H9 (cell line): Measurements from ENCODE around the gene LYZL2. TPM values are rescaled to one million over a fixed set of nuclear protein-coding genes. Genes with fewer than 3 reads are reported as not detected.

Experiments
- DNase-seq: peaks from one replicate; pipeline ENCODE4 v3.0.0-alpha.2; 2017
- H2AFZ ChIP-seq: one replicate; pipeline ENCODE4 v1.6.1; 2013; ENCODE audit warnings: mild to moderate bottlenecking, low read length, control low read depth, moderate library complexity
- H2AK5ac ChIP-seq: 2 replicates; pipeline ENCODE4 v1.6.1; 2013; ENCODE audit warnings: low read length, control low read depth, mixed read lengths; ENCODE audit not compliant: insufficient read length
- H2BK120ac ChIP-seq: one replicate; pipeline ENCODE4 v1.6.1; 2013; ENCODE audit warnings: low read depth, mild to moderate bottlenecking, low read length, control low read depth, inconsistent platforms; ENCODE audit not compliant: poor library complexity, severe bottlenecking
- H2BK12ac ChIP-seq: 2 replicates; pipeline ENCODE4 v1.6.1; 2013; ENCODE audit warnings: low read length, control low read depth, mixed read lengths, low read depth; ENCODE audit not compliant: insufficient read length
- H2BK15ac ChIP-seq: 2 replicates; pipeline ENCODE4 v1.6.1; 2013; ENCODE audit warnings: low read depth, low read length, control low read depth
- H2BK20ac ChIP-seq: one replicate; pipeline ENCODE4 v1.6.1; 2013; ENCODE audit warnings: low read depth, mild to moderate bottlenecking, low read length, control low read depth, inconsistent platforms; ENCODE audit not compliant: poor library complexity, severe bottlenecking
- H2BK5ac ChIP-seq: 2 replicates; pipeline ENCODE4 v1.6.1; 2013; ENCODE audit warnings: low read length, control low read depth, mixed read lengths; ENCODE audit not compliant: insufficient read length
- H3K14ac ChIP-seq: 2 replicates; pipeline ENCODE4 v1.6.1; 2013; ENCODE audit warnings: low read length, control low read depth; ENCODE audit not compliant: insufficient read depth
- H3K18ac ChIP-seq: 2 replicates; pipeline ENCODE4 v1.6.1; 2013; ENCODE audit warnings: low read depth, mild to moderate bottlenecking, mixed read lengths, low read length, control low read depth; ENCODE audit not compliant: insufficient read length
- H3K23ac ChIP-seq: 2 replicates; pipeline ENCODE4 v1.6.1; 2013; ENCODE audit warnings: low read length, control low read depth, mixed read lengths, low read depth; ENCODE audit not compliant: insufficient read length
- H3K23me2 ChIP-seq: 2 replicates; pipeline ENCODE4 v1.6.1; 2013; ENCODE audit warnings: low read depth, mild to moderate bottlenecking, mixed read lengths, low read length, control low read depth; ENCODE audit not compliant: insufficient read length, poor library complexity, severe bottlenecking
- H3K27ac ChIP-seq: 2 replicates; pipeline ENCODE4 v1.5.1; 2013; ENCODE audit warnings: low read length, control low read depth, mixed read lengths, low read depth; ENCODE audit not compliant: insufficient read length
- H3K27me3 ChIP-seq: 2 replicates; pipeline ENCODE4 v1.6.1; 2013; ENCODE audit warnings: low read length, control low read depth, inconsistent platforms; ENCODE audit not compliant: insufficient read depth
- H3K4ac ChIP-seq: 2 replicates; pipeline ENCODE4 v1.6.1; 2013; ENCODE audit warnings: low read depth, mild to moderate bottlenecking, control low read depth, inconsistent platforms, low read length, moderate library complexity
- H3K4me1 ChIP-seq: 2 replicates; pipeline ENCODE4 v1.6.1; 2013; ENCODE audit warnings: low read length, control low read depth, inconsistent platforms; ENCODE audit not compliant: insufficient read depth
- H3K4me2 ChIP-seq: 2 replicates; pipeline ENCODE4 v1.6.1; 2013; ENCODE audit warnings: low read length, control low read depth, mixed read lengths; ENCODE audit not compliant: insufficient read length, insufficient read depth
- H3K56ac ChIP-seq: 2 replicates; pipeline ENCODE4 v1.6.1; 2013; ENCODE audit warnings: low read depth, mild to moderate bottlenecking, mixed read lengths, low read length, control low read depth; ENCODE audit not compliant: insufficient read length
- H3K79me1 ChIP-seq: 2 replicates; pipeline ENCODE4 v1.6.1; 2013; ENCODE audit warnings: low read depth, mild to moderate bottlenecking, moderate library complexity, low read length, control low read depth, inconsistent platforms; ENCODE audit not compliant: insufficient read depth, poor library complexity, severe bottlenecking
- H3K79me2 ChIP-seq: 2 replicates; pipeline ENCODE4 v1.6.1; 2013; ENCODE audit warnings: low read length, control low read depth, inconsistent platforms; ENCODE audit not compliant: insufficient read depth
- H3K9ac ChIP-seq: 2 replicates; pipeline ENCODE4 v1.6.1; 2013; ENCODE audit warnings: low read length, control low read depth, mixed read lengths; ENCODE audit not compliant: insufficient read length; ENCODE audit errors: extremely low read depth
- H3K9me3 ChIP-seq: one replicate; pipeline ENCODE4 v1.6.1; 2013; ENCODE audit warnings: low read depth, low read length, inconsistent platforms; ENCODE audit not compliant: control insufficient read depth
- H3T11ph ChIP-seq: one replicate; pipeline ENCODE4 v1.6.1; 2013; ENCODE audit warnings: mild to moderate bottlenecking, low read length, control low read depth, inconsistent platforms
- H4K20me1 ChIP-seq: one replicate; pipeline ENCODE4 v1.6.1; 2013; ENCODE audit not compliant: control insufficient read depth, insufficient read length, insufficient read depth
- H4K5ac ChIP-seq: 2 replicates; pipeline ENCODE4 v1.6.1; 2013; ENCODE audit warnings: low read depth, mild to moderate bottlenecking, mixed read lengths, low read length, control low read depth; ENCODE audit not compliant: insufficient read length
- H4K8ac ChIP-seq: replicated peaks from 2 replicates; pipeline ENCODE4 v1.6.1; 2013; ENCODE audit warnings: low read length, control low read depth, mixed read lengths, low read depth; ENCODE audit not compliant: insufficient read length
- H4K91ac ChIP-seq: 2 replicates; pipeline ENCODE4 v1.6.1; 2013; ENCODE audit warnings: low read depth, mild to moderate bottlenecking, moderate library complexity, mixed read lengths, low read length, control low read depth; ENCODE audit not compliant: insufficient read length
- H3K27ac Mint-ChIP-seq, 3 experiments: 2 replicates in 2 of 3; 3 replicates in 1 of 3; pipeline ENCODE4 v1.8.0; 2020 to 2021; ENCODE audit warnings: mixed read lengths in 3 of 3, mild to moderate bottlenecking in 1 of 3, moderate library complexity in 1 of 3
- H3K27me3 Mint-ChIP-seq: 2 replicates; pipeline ENCODE4 v1.8.0; 2021; ENCODE audit warnings: low read depth, mild to moderate bottlenecking, moderate library complexity, mixed read lengths
- H3K36me3 Mint-ChIP-seq, 3 experiments: 2 replicates in 2 of 3; 3 replicates in 1 of 3; pipeline ENCODE4 v1.8.0; 2020 to 2021; ENCODE audit warnings: low read depth in 3 of 3, mixed read lengths in 3 of 3; ENCODE audit not compliant: insufficient read depth in 1 of 3
- H3K4me1 Mint-ChIP-seq, 2 experiments: 2 replicates each; pipeline ENCODE4 v1.8.0; 2020; ENCODE audit warnings: mixed read lengths in 2 of 2
- H3K4me3 Mint-ChIP-seq, 2 experiments: 2 replicates in 1 of 2; 3 replicates in 1 of 2; pipeline ENCODE4 v1.8.0; 2020 to 2021; ENCODE audit warnings: mild to moderate bottlenecking in 2 of 2, mixed read lengths in 2 of 2, moderate library complexity in 1 of 2
- H3K9me3 Mint-ChIP-seq, 2 experiments: 2 replicates in 1 of 2; 3 replicates in 1 of 2; pipeline ENCODE4 v1.8.0; 2020; ENCODE audit warnings: mild to moderate bottlenecking in 2 of 2, mixed read lengths in 2 of 2, moderate library complexity in 1 of 2
- WGBS: extraction: QIAGEN DNeasy Blood & Tissue Kit; methylation state at CpG from one replicate; pipeline ENCODE4 v1.1.7; 2013; ENCODE audit warnings: missing lambda C conversion rate, low lambda C conversion rate, mixed read lengths; ENCODE audit not compliant: insufficient read length; ENCODE audit errors: extremely low coverage; 5-methylcytosine and 5-hydroxymethylcytosine counted together
- total RNA-seq: library from RNA; stranded (reverse); gene quantifications from 2 replicates; pipeline ENCODE4 v1.2.1, GENCODE V29; 2021
- TF ChIP-seq, protein P1 (sequence below): fragments of 200-600 bp; sonication (generic); conservative IDR thresholded peaks from 3 replicates; pipeline ENCODE4 v1.8.0; 2021; ENCODE audit warnings: antibody characterized with exemption, mild to moderate bottlenecking

LYZL2 gene
- total RNA-seq, 1 experiment from 2014 or later, result not detected

DNA sequence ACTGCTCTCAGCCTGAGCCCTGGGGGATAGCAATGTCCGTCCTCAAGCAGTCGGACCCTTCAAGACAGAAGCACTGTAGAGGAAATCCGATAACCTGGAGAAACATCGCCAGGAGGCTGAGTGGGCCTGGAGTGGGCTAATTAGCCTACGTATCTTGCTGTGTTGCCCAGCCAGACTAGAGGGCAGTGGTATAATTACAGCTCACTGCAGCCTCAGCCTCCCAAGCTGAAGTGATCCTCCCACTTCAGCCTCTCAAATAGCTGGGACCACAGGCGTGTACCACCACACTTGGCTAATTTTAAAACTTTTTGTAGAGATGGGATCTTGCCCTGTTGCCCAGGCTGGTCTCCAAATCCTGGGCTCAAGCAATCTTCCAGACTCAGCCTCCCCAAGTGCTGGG lies 21.7 kb downstream of the LYZL2 start:
- no peaks in the 10 kb centered on the region for H3K79me1 ChIP-seq
- no peak overlapping the region for H3K4ac ChIP-seq
- H3K56ac ChIP-seq, result no peak overlapping the region
- H3K18ac ChIP-seq, result no peak overlapping the region
- no peaks in the 10 kb centered on the region for H3K23me2 ChIP-seq
- H3K9me3 Mint-ChIP-seq, result peaks cover 0 to 5% of the 10 kb centered on the region in 2 experiments; a peak in 1 of 5 replicates
- no peak overlapping the region for H3K14ac ChIP-seq
- H4K20me1 ChIP-seq, result no peaks in the 10 kb centered on the region
- peaks cover 19 to 22% of the 10 kb centered on the region in 2 experiments for H3K4me1 Mint-ChIP-seq
- peaks cover 18% of the 10 kb centered on the region for H3K27me3 Mint-ChIP-seq
- H2AFZ ChIP-seq, result no peak overlapping the region
- H3K9me3 ChIP-seq, result no peaks in the 10 kb centered on the region
- H4K91ac ChIP-seq, result no peak overlapping the region
- no peak overlapping the region for H2BK120ac ChIP-seq
- no peak overlapping the region for H3K9ac ChIP-seq
- no peak overlapping the region for H3K4me3 Mint-ChIP-seq
- no peak overlapping the region for H4K8ac ChIP-seq
- H3K79me2 ChIP-seq, result no peaks in the 10 kb centered on the region
- peak overlapping the region in 1 of 3 experiments; percentile 70; a peak in 1 of 7 replicates for H3K27ac Mint-ChIP-seq
- DNase-seq, result no peak
- no peak overlapping the region for H3K4me2 ChIP-seq
- H3K36me3 Mint-ChIP-seq, result peaks cover 0 to 5% (median 0%) of the 10 kb centered on the region in 3 experiments; a peak in 3 of 7 replicates
- no peak overlapping the region for H2BK5ac ChIP-seq
- H2BK15ac ChIP-seq, result no peak overlapping the region
- TF ChIP-seq, protein P1, sequence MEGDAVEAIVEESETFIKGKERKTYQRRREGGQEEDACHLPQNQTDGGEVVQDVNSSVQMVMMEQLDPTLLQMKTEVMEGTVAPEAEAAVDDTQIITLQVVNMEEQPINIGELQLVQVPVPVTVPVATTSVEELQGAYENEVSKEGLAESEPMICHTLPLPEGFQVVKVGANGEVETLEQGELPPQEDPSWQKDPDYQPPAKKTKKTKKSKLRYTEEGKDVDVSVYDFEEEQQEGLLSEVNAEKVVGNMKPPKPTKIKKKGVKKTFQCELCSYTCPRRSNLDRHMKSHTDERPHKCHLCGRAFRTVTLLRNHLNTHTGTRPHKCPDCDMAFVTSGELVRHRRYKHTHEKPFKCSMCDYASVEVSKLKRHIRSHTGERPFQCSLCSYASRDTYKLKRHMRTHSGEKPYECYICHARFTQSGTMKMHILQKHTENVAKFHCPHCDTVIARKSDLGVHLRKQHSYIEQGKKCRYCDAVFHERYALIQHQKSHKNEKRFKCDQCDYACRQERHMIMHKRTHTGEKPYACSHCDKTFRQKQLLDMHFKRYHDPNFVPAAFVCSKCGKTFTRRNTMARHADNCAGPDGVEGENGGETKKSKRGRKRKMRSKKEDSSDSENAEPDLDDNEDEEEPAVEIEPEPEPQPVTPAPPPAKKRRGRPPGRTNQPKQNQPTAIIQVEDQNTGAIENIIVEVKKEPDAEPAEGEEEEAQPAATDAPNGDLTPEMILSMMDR, result no peak
- H2BK20ac ChIP-seq, result no peak overlapping the region
- no CpG with 5 or more reads among the region's 6 CpGs for whole genome bisulfite sequencing
- H3K23ac ChIP-seq, result no peak overlapping the region
- H3K27me3 ChIP-seq, result no peaks in the 10 kb centered on the region
- no peak overlapping the region for H4K5ac ChIP-seq
- no peak overlapping the region for H3K27ac ChIP-seq
- H2AK5ac ChIP-seq, result no peak overlapping the region
- no peak overlapping the region for H3T11ph ChIP-seq
- no peaks in the 10 kb centered on the region for H3K4me1 ChIP-seq
- no peak overlapping the region for H2BK12ac ChIP-seq
